GM12873 (cell line): ENCODE measurements around the gene DNAJB12.

Experiments used
- TF ChIP-seq, protein P1 (sequence below): IDR thresholded peaks from 2 replicates; pipeline ENCODE4 v1.5.1; 2012; ENCODE audit warnings: low read depth, mild to moderate bottlenecking, moderate library complexity, low read length, control low read depth; ENCODE audit not compliant: insufficient read depth; ENCODE audit errors: missing control alignments

Gene DNAJB12

GRCh38 chr10:72292223-72292691 lies 62.5 kb downstream of the DNAJB12 start:
- TF ChIP-seq, protein P1, sequence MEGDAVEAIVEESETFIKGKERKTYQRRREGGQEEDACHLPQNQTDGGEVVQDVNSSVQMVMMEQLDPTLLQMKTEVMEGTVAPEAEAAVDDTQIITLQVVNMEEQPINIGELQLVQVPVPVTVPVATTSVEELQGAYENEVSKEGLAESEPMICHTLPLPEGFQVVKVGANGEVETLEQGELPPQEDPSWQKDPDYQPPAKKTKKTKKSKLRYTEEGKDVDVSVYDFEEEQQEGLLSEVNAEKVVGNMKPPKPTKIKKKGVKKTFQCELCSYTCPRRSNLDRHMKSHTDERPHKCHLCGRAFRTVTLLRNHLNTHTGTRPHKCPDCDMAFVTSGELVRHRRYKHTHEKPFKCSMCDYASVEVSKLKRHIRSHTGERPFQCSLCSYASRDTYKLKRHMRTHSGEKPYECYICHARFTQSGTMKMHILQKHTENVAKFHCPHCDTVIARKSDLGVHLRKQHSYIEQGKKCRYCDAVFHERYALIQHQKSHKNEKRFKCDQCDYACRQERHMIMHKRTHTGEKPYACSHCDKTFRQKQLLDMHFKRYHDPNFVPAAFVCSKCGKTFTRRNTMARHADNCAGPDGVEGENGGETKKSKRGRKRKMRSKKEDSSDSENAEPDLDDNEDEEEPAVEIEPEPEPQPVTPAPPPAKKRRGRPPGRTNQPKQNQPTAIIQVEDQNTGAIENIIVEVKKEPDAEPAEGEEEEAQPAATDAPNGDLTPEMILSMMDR: no peak

- TF ChIP-seq, protein P1: no peak
These were observed 63.6 kb downstream of the DNAJB12 start for GRCh38 chr10:72291019-72291532.

GRCh38 chr10:72285972-72286521 lies 68.7 kb downstream of the DNAJB12 start:
- TF ChIP-seq, protein P1: no peak

DNA sequence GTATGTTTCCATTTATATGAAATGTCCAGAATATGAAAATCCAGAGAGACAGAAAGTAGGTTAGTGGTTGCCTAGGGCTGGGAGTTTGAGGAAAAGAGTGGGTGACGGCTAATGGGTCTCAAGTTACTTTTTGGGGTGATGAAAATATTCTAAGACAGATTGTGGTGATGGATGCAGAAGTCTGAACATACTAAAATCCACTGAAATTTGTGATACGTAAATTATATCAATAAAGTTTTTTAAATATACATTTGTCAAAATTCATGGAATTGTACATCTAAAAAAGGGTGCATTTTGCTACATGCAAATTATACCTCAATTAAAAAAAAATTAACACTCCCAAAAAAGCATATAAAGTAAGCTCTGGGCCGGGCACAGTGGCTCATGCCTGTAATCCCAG lies 71.6 kb downstream of the DNAJB12 start:
- TF ChIP-seq, protein P1: no peak
